GM19397 (cell line): ENCODE results near the gene FLT3LG.

ENCODE experiments used
- ATAC-seq: cut with Tn5 transposase; IDR thresholded peaks from one replicate; pipeline ENCODE4 v1.9.1; 2021; ENCODE audit warnings: mild to moderate bottlenecking, moderate library complexity; ENCODE audit not compliant: unreplicated experiment

Gene FLT3LG, protein sequence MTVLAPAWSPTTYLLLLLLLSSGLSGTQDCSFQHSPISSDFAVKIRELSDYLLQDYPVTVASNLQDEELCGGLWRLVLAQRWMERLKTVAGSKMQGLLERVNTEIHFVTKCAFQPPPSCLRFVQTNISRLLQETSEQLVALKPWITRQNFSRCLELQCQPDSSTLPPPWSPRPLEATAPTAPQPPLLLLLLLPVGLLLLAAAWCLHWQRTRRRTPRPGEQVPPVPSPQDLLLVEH

GRCh38 chr19:49473868-49474541 is at the start of gene FLT3LG:
Gene FLT3LG (plus strand): TSS chr19:49474215. CDS start chr19:49474640, 425 bp downstream.
- ATAC-seq, result no peak

- no peak for ATAC-seq
These were observed 48.8 kb upstream of the FLT3LG start, which contains the start of gene GFY for GRCh38 chr19:49425178-49425577. Gene GFY (plus strand): TSS chr19:49425388. CDS start chr19:49426431, 1,043 bp downstream.

- no peak for ATAC-seq
These were observed 48.0 kb upstream of the FLT3LG start for GRCh38 chr19:49425922-49426592.

DNA sequence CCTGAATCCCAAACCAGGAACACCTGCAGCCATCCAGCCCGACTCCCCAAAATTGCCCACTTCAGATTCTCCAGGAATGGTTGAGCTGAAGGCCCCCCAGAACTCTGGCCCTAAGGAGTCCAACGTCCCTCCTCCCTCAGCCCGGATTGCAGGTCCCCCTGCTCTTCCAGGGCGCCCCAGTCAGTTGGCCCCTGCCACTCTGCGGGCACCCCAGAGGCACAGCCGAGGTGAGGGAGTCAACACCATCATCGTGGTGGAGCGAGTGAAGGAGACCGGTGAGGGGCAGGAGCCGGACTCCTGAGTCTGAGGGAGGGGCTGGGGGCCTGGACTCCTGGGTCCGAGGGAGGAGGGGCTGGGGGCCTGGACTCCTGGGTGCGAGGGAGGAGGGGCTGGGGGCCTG is 46.7 kb upstream of the FLT3LG start:
- ATAC-seq, result no peak

- ATAC-seq, result no peak
These were observed 46.0 kb upstream of the FLT3LG start for GRCh38 chr19:49427855-49428546.

DNA sequence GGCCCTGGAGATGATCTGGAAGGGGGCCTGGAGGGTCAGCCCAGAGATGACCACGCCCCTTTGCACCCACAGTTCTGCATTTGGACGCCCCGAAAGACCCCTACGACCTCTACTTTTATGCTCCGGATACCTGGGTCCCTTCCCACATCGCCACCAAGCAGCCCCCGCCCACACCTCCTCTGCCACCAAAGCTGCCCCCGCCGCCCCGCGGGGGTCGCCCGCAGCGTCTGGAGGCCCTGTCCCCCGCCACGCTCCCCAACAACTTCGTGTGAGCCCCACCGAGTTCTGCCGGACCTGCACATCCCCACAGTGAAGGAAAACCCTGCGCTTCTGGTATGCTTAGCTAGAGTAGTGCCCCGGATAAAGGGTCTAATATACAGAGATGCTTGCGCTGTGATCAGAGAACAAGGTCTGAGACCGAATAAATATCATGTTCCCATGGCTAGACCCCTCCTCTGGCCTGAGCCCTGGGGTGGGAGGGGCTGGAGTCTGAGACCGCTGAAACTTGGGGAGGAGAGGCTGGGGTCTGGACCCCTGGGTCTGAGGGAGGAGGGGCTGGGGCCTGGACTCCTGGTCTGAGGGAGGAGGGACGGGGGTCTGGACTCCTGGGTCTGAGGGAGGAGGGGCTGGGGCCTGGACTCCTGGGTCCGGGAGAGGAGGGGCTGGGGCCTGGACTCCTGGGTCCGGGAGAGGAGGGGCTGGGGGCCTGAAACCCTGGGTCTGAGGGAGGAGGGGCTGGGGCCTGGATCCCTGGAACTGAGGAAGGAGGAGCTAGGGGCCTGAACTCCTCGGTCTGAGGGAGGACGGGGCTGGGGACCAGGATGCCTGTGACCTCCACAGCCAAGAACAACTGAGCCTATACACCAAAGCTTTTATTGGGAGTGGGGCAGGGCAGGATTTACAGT is 45.2 kb upstream of the FLT3LG start:
- no peak for ATAC-seq

- ATAC-seq, result no peak
These were observed 43.8 kb upstream of the FLT3LG start for GRCh38 chr19:49430172-49430677.

DNA sequence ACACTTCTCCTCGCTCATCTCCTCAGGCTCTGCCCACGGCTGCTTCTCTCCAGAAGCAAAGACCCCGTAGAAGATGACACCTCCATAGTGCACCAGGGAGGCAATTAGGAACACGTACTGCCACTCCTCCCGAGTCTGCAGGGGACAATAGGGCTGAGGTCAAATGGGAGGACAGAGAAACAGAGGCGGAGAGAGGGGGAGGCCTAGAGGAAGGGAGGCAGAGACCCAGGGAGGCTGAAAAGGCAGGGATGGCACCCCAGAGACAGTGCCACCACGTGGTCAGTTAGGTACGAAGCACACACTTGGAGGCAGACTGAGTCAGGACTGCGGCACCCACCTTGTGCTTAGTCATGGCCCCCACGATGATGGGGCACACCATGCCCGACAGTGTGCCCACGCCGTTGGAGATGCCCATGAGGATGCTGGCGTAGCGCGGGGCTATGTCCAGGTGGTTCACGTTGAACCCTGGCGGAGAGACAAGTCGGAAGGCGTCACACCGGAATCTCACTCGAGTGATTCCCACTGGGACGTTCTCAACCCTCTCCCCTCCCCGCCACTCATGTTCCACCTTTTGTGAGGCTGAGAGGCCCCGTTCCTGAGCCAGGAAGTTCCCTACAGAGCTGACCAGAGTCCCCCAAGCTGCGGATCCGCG is 43.2 kb upstream of the FLT3LG start:
- no peak for ATAC-seq

DNA sequence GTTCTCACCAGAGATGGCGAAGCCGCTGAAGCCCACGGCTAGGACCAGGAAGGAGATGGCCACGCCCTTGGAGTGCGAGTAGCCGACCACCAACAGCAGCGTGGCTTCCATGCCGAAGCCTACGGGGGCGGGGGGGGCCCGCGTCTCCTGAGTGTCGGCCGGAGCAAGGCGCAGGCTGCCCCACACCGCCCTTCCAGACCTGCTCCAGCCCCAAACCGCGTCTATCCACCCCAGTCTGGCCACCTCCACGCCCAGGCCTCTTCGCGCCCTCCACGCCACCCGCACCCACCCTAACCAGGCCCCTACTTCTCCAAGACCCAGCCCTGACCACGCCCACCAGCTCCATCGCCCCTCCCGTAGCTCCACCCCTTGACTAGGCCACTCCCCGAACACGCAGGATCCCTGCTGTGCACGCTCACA is 42.7 kb upstream of the FLT3LG start:
- ATAC-seq, result no peak

DNA sequence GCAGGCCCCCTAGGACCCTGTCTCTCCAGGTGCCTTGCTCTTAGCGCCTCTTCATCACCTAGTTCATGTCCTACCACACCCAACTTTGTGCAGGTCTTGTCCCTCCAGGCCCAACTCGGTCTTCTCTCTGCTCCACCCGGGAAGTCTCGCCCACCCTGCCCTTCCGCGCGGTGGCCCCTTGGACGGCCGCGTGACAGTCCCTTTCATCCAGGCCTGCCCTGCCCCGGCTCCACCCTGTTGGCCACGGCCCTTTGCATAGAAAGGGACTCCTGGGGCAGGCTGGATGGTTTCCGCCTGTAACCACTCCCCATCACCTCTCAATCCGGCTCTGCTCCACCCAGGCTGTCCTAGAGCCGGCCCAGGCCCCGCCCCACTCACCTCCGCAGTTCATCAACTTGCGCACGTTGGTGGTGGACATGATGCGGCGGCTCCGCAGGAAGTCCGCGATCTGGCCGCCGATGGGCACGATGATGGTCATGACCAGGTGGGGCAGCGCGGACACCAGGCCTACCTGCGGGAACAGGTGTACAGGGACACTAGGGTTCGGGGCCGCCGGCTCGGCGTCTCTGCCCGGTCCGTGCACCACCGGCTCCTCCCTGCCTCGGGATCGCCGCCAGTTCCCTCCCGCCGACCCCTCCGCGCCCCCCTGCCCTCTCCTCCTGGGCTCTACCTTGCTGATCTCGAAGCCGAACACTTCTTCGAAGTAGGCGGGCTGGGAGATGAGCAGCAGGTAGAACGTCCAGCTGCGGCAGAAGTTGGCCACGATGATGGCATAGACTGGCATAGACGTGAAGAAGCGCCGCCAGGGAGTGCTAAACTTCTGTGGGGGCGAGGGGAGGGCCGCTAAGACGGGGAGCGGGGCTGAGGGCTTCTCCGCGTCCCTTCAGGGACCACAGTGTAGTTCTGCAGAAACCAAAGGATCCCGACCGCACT is 41.6 kb upstream of the FLT3LG start:
- no peak for ATAC-seq

DNA sequence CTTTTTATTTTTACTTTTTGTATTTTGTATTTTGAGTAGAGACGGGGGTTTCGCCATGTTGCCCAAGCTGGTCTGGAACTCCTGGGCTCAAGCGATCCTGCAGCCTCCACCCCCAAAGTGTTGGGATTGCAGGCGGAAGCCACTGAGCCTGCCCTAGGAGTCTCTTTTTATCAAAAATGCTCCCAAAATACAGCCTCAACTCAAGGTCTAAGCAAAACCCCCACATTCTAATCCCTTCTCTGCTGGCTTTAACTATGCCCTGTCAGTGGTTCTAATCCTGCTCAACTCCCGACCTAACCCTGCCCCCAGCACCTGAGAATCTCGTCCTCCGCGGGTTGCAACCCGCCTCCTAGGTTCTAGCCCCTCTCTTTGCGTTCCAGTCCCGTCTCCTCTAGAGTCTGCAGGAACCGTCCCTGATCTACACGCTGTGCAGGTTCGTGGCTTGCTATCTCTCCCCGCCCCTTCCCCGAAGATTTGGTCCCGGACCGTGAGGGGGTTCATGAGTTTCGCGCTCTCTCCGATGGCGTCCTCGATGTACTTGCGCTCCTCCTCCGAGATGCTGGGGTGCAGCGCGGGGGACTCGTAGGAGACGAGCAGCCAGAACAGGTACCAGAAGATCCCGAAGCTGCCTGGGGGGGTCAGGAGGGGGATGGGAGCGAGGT is 40.6 kb upstream of the FLT3LG start:
- no peak for ATAC-seq

- ATAC-seq, result no peak
These were observed 39.0 kb upstream of the FLT3LG start for GRCh38 chr19:49434907-49435583.

DNA sequence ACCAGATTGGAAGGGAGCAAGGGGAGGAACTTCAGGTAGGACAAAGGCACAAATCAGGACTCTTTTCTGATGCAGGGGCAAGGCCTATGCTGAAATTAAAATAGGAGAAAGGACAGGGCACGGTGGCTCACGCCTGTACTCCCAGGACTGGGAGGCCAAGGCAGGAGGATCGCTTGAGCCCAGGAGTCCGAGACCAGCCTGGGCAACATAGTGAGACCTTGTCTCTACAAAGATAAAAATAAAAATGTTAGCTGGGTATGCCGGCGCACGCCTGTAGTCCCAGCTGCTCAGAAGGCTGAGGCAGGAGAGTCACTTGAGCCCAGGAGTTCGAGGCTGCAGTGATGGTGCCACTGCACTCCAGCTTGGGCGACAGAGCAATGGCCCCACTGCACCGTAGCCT is 38.3 kb upstream of the FLT3LG start:
- no peak for ATAC-seq

DNA sequence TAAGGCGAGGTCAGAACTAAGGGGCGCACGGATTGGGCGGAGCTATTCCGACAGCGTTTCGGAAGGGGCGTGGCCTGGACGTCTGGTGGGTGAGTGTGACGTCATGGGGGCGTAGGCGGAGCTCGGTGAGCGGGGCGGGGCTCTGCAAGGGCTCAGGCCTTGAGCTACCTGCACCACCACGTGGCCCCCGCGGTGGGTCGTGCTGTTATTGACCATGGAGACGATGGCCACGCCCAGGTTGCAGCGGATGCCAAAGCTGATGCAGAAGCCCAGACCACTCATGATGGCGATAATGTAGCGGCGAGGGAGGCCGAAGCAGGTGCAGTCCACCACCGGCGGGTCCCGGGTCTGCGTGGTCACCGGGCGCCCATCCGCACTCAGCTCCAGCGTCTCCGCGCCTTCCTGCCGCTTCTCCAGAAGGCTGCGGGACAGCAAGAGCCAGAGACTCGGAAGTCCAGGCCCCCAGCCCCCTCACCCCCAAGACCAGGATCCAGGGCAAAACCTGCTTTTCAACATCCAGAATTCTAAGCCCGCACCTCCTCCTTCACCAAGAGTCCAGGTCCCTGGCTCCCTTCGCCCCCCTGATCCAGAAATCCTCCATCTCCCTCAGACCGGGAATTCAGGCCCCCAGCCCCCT is 37.5 kb upstream of the FLT3LG start:
- no peak for ATAC-seq

DNA sequence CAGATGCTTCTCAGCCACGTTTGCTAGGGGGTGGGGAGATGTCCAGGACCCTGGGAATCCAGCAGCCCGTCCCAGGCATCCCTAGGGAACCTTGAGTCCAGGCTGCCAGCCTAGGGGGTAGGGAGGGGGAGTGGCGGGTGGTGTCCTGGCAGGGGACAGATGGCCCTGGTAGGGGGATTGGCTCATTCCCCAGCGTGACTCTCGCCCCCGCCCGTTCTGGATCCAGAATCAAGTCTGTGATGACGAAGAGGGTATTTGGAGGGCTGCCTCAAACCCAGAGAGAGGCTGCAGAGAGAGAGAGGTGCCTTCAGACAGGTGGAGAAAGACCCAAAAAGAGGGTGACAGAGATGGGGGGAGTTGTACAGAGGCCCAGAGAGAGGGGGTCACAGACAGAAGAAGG is 36.8 kb upstream of the FLT3LG start:
- no peak for ATAC-seq

DNA sequence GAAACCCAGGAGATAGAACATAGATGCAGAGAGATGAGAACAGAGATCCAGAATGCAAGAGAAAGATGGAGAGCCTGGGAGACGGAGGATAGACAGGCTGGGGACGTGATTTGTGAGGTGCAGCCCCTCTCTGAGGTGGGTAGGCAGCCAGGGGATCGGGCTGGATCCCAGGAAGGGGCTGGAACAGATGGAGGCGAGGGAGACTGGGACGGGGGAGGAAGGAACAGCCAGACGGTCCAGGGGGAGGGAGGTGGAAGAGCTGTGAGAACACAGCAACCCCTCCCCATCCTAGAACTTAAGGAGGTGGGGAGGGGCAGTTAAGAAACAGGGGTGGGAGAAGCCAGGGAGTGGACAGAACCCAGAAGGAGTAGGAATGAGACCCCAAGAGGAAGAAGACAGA is 35.8 kb upstream of the FLT3LG start:
- ATAC-seq, result no peak

- ATAC-seq, result no peak
These were observed 34.2 kb upstream of the FLT3LG start for GRCh38 chr19:49439836-49440235.
